ENCODE measurements around the gene UVSSA. TPM values are rescaled to one million over a fixed set of nuclear protein-coding genes. Genes with fewer than 3 reads are reported as not detected.
"Not testable (repeated sequence)": the region's sequence is repeated elsewhere in the genome, so short reads cannot be mapped to it uniquely, and the experiment has no call there.

Gene UVSSA
- total RNA-seq, 3 donors from 2014 or later, result 17.2 to 20.5 (median 18.9) TPM

- Mint-ChIP-seq H3K36me3 (ENCODE audit: insufficient read depth) (peaks cover 40% of the 10 kb centered on the region), H3K4me1 (ENCODE audit: low read depth) (peaks cover 51% of the 10 kb centered on the region)
- H3K4me3 Mint-ChIP-seq; DNase-seq; H3K9me3 Mint-ChIP-seq; ATAC-seq; H3K27me3 Mint-ChIP-seq (ENCODE audit: low read depth): not testable (repeated sequence)
These were observed 13.0 kb upstream of the UVSSA start for GRCh38 chr4:1333851-1334578.

GRCh38 chr4:1334579-1334895 lies 12.5 kb upstream of the UVSSA start:
- DNase-seq, result no peak
- peaks cover 41% of the 10 kb centered on the region for H3K36me3 Mint-ChIP-seq (ENCODE audit: insufficient read depth)

DNA sequence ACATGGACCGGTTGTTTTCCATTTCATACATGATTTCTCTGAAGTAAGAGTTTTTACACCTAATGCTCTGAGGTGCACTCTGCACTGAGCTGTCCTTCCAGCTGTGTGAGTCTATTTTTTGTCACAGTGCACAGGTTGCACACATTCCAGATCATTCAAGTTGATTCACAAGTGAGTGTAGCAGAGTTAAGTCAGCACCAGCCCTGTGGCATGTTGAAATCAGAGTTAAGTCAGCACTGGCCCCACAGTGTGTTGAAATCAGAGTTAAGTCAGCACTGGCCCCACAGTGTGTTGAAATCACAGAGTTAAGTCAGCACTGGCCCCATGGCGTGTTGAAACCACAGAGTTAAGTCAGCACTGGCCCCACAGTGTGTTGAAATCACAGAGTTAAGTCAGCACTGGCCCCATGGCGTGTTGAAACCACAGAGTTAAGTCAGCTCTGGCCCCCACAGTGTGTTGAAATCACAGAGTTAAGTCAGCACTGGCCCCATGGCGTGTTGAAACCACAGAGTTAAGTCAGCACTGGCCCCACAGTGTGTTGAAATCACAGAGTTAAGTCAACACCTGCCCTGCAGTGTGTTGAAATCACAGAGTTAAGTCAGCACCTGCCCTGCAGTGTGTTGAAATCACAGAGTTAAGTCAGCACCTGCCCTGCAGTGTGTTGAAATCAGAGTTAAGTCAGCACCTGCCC lies 11.7 kb upstream of the UVSSA start:
- Mint-ChIP-seq H3K4me1 (ENCODE audit: low read depth) (peaks cover 41% of the 10 kb centered on the region), H3K36me3 (ENCODE audit: insufficient read depth) (peaks cover 41% of the 10 kb centered on the region)
- H3K27me3 Mint-ChIP-seq (ENCODE audit: low read depth); ATAC-seq; H3K9me3 Mint-ChIP-seq; DNase-seq; H3K4me3 Mint-ChIP-seq: not testable (repeated sequence)

More at GRCh38 chr4:1334579-1334895, 12.5 kb upstream of the UVSSA start:
- Mint-ChIP-seq H3K9me3 (no peaks in the 10 kb centered on the region), H3K4me3 (no peak overlapping the region), H3K4me1 (ENCODE audit: low read depth) (peaks cover 47% of the 10 kb centered on the region), H3K27me3 (ENCODE audit: low read depth) (no peaks in the 10 kb centered on the region)
- no peak for ATAC-seq

GRCh38 chr4:1336088-1336491 lies 10.9 kb upstream of the UVSSA start:
- DNase-seq (no peak), ATAC-seq (no peak)
- no peaks in the 10 kb centered on the region for H3K9me3 Mint-ChIP-seq
- peaks cover 34% of the 10 kb centered on the region for H3K4me1 Mint-ChIP-seq (ENCODE audit: low read depth)
- peaks cover 42% of the 10 kb centered on the region for H3K36me3 Mint-ChIP-seq (ENCODE audit: insufficient read depth)
- H3K4me3 Mint-ChIP-seq, result no peak overlapping the region
- H3K27me3 Mint-ChIP-seq (ENCODE audit: low read depth), result no peaks in the 10 kb centered on the region

DNA sequence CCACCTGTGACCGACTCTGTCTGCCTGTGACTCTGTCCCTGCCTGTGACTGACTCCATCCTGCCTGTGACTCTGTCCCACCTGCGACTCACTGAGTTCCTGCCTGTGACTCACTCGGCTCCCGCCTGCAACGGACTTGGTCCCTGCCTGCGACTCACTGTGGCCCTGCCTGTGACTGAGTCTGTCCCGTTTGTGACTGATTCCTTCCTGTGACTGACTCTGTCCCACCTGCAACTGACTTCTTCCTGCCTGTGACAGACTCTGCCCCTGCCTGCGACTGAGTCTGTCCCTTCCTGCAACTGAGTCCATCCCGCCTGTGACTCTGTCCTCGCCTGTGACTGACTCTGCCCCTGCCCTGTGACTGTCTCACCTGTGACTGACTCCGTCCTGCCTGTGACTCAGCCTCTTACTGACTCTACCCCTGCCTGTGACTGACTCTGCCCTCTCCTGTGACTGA lies 9.6 kb upstream of the UVSSA start:
- H3K36me3 Mint-ChIP-seq (ENCODE audit: insufficient read depth), result peaks cover 42% of the 10 kb centered on the region
- no peak overlapping the region for H3K4me3 Mint-ChIP-seq
- no peaks in the 10 kb centered on the region for H3K27me3 Mint-ChIP-seq (ENCODE audit: low read depth)
- DNase-seq (peak; percentile 55), ATAC-seq (peak; percentile 87 to 89)
- H3K4me1 Mint-ChIP-seq (ENCODE audit: low read depth), result peaks cover 30% of the 10 kb centered on the region
- H3K9me3 Mint-ChIP-seq, result no peaks in the 10 kb centered on the region

GRCh38 chr4:1337951-1338751 lies 8.9 kb upstream of the UVSSA start:
- Mint-ChIP-seq H3K36me3 (ENCODE audit: insufficient read depth) (peaks cover 42% of the 10 kb centered on the region), H3K9me3 (no peaks in the 10 kb centered on the region), H3K4me3 (no peak overlapping the region), H3K4me1 (ENCODE audit: low read depth) (peaks cover 30% of the 10 kb centered on the region), H3K27me3 (ENCODE audit: low read depth) (no peaks in the 10 kb centered on the region)
- ATAC-seq, result no peak
- no peak for DNase-seq

DNA sequence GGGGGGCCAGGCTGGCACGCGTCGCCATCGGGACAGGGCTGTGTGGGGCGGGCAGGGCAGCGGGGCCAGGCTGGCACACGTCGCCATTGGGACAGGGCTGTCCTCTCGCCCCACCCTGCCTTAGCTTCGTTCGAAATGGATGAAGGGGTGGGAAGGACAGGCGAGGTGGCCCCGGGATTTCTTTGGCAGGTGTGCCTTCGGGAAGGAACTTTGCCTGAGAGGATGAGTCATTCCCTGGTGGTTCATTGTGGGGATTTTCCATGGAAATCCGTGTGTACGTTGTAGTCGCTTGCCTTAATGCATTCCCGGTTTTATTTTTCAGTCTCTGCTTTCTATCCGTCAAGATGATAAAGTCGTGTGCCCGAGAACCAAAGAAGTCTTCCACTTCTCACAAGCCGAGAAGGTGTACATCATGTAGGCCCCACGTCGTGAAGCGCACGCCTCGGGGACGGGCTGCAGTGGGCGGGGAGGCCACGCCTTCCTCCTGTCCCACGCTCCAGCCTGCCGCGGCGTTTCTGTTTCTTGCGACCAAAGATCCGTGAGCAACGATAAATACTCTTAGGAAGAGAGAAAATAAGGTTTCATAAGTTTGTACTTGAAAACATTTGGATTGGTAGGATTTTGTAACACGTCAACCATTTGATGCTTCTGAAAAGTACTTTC lies 8.1 kb upstream of the UVSSA start:
- no peaks in the 10 kb centered on the region for H3K9me3 Mint-ChIP-seq
- no peaks in the 10 kb centered on the region for H3K27me3 Mint-ChIP-seq (ENCODE audit: low read depth)
- DNase-seq, result no peak
- peaks cover 42% of the 10 kb centered on the region for H3K36me3 Mint-ChIP-seq (ENCODE audit: insufficient read depth)
- peaks cover 30% of the 10 kb centered on the region for H3K4me1 Mint-ChIP-seq (ENCODE audit: low read depth)
- no peak overlapping the region for H3K4me3 Mint-ChIP-seq
- no peak for ATAC-seq

DNA sequence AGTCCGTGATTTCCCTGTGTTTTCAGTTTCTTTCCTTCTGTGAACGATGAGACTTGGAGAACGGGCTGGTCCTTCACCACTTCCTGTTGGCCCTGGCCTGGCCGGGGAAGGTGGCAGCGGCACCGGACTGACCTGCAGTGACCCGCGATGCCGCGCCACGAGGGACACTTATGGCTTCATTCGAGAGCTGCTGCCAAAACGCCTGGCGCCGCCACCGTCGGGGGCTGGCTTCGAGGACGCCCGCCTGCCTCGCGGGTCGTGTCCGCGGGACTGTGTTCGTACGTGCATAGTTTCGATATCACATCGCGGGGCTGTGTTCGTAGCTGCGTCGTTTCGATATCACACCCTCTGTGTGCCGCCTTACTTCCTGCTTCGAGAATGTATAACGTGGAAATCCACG lies 7.5 kb upstream of the UVSSA start:
- H3K4me3 Mint-ChIP-seq, result no peak overlapping the region
- peaks cover 38% of the 10 kb centered on the region for H3K36me3 Mint-ChIP-seq (ENCODE audit: insufficient read depth)
- DNase-seq, result no peak
- H3K27me3 Mint-ChIP-seq (ENCODE audit: low read depth), result no peaks in the 10 kb centered on the region
- H3K4me1 Mint-ChIP-seq (ENCODE audit: low read depth), result peaks cover 29% of the 10 kb centered on the region
- no peaks in the 10 kb centered on the region for H3K9me3 Mint-ChIP-seq
- ATAC-seq, result no peak

DNA sequence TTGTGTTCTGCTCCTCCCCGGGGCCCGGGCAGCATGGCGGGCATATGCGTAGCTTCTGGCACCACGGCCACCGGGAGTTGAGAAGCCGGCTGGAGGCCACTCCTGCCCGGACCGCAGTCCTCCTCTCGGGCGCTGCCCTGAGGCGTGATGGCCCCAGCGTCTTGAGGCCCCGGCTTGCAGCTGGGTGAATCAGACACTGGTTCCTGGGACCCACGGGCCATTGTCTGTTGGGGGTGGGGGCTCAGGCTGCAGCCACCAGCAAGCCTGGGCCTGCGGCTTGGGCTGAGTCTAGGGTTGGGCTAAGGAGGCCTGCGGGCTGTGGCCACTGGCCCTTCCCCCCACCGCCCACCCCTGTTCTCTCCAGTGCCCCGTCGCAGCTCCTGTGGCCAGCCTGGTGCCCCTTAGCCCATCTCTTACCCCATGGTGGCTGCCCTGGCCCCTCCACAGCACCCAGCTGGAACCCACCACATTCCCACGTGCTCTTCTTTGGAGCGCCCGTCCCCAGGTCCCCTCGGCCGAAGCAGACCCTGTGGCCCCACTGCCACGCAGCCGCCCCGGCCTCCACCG lies 6.7 kb upstream of the UVSSA start:
- no peak for DNase-seq
- H3K36me3 Mint-ChIP-seq (ENCODE audit: insufficient read depth), result peaks cover 32% of the 10 kb centered on the region
- ATAC-seq, result no peak
- no peak overlapping the region for H3K4me3 Mint-ChIP-seq
- no peaks in the 10 kb centered on the region for H3K9me3 Mint-ChIP-seq
- H3K27me3 Mint-ChIP-seq (ENCODE audit: low read depth), result no peaks in the 10 kb centered on the region
- peaks cover 32% of the 10 kb centered on the region for H3K4me1 Mint-ChIP-seq (ENCODE audit: low read depth)

- H3K9me3 Mint-ChIP-seq, result no peaks in the 10 kb centered on the region
- no peaks in the 10 kb centered on the region for H3K27me3 Mint-ChIP-seq (ENCODE audit: low read depth)
- H3K4me1 Mint-ChIP-seq (ENCODE audit: low read depth), result peaks cover 35% of the 10 kb centered on the region
- ATAC-seq (no peak), DNase-seq (no peak)
- H3K36me3 Mint-ChIP-seq (ENCODE audit: insufficient read depth), result peaks cover 32% of the 10 kb centered on the region
- H3K4me3 Mint-ChIP-seq, result no peak overlapping the region
These were observed 6.1 kb upstream of the UVSSA start for GRCh38 chr4:1340861-1341260.

DNA sequence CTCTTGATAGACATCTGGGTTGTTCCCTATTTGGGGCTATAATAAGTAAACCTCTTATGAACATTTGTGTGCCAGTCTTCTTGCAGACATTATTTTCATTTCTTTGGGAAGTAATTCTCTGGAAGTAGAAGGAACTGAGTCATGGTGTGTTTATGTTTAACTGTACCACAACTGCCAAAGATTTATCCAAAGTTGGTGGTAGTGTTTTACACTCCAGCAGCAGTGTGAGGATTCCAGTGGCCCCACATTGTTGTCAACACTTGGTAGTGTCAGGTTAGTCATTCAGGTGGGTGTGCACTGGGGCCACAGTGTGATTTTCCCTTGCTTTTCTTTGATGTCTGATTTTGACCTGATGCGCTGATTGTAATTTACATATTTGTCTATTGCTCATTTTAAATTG lies 5.0 kb upstream of the UVSSA start:
- Mint-ChIP-seq H3K4me3 (no peak overlapping the region), H3K27me3 (ENCODE audit: low read depth) (no peaks in the 10 kb centered on the region), H3K9me3 (no peaks in the 10 kb centered on the region), H3K4me1 (ENCODE audit: low read depth) (peaks cover 29% of the 10 kb centered on the region), H3K36me3 (ENCODE audit: insufficient read depth) (peaks cover 22% of the 10 kb centered on the region)
- DNase-seq (no peak), ATAC-seq (no peak)

GRCh38 chr4:1344696-1345095 lies 2.3 kb upstream of the UVSSA start:
- ATAC-seq (no peak), DNase-seq (no peak)
- Mint-ChIP-seq H3K27me3 (ENCODE audit: low read depth) (no peaks in the 10 kb centered on the region), H3K4me1 (ENCODE audit: low read depth) (peaks cover 29% of the 10 kb centered on the region), H3K9me3 (no peaks in the 10 kb centered on the region), H3K36me3 (ENCODE audit: insufficient read depth) (peaks cover 11% of the 10 kb centered on the region), H3K4me3 (peak overlapping the region; percentile 86)

DNA sequence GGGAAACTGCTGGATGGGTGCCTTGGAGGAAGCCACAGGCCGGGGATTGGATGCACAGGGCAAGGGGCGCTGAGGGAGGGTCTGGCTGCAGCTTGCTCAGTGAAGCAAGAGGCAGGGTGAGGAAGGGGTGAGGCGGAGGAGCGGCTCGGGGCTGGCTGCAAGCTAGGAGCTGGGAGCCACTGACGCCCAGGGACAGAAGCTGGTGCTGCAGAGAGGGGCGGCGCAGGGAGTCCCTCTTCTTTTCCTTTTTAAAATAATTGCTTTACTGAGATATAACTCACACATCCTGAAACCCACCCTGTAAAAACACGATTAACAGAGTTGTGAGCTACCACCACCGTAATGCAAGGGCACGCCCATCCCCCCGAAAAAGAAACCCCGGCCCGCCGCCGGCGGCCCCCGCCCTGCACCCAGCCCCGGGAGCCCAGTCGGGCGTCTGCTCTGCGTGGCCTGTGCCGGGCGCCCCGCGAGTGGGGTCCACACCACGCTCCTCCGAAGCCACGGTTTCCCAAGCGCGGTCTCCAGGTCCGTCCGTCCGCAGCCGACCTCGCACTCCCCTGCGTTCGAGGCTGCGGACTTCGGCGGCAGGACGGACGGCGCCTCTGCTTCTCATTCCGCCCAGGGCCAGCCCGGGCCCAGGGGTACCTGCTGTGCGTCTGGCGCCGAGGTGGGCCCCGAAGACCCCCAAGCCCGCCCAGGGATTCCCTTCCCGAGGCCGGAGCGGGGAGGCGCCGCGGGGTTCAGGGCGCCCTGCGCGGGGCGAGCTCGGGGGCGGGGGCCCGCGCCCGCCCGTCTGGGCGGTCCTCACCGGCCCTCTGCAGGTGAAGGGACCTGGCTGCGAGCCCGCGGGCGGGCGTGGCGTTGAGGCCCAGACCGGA lies 866 bp upstream of the UVSSA start:
- H3K9me3 Mint-ChIP-seq, result no peaks in the 10 kb centered on the region
- DNase-seq (peak; percentile 36), ATAC-seq (peak; percentile 31 to 36)
- H3K27me3 Mint-ChIP-seq (ENCODE audit: low read depth), result no peaks in the 10 kb centered on the region
- peaks cover 36% of the 10 kb centered on the region for H3K4me1 Mint-ChIP-seq (ENCODE audit: low read depth)
- H3K4me3 Mint-ChIP-seq, result peak overlapping the region; percentile 86
- H3K36me3 Mint-ChIP-seq (ENCODE audit: insufficient read depth), result peaks cover 7% of the 10 kb centered on the region
